Suprapubic skin (tissue), 4 donors: ENCODE results near the gene LRRC26. TPM values are rescaled to one million over a fixed set of nuclear protein-coding genes. Genes with fewer than 3 reads are reported as not detected.
A peak's percentile ranks its signal among the peaks of the same experiment; 100 is the strongest.

ENCODE experiments used
- DNase-seq, 2 donors: peaks; one replicate each; pipeline ENCODE4 v3.0.0-alpha.2; 2019; ENCODE audit warnings: low spot score in 2 of 2
- H3K27ac ChIP-seq: fragments of 200-600 bp; sonication (generic); one replicate; pipeline ENCODE4 v1.5.1; 2019
- H3K27me3 ChIP-seq: fragments of 200-600 bp; sonication (generic); one replicate; pipeline ENCODE4 v1.5.1; 2019
- H3K36me3 ChIP-seq: fragments of 200-600 bp; sonication (generic); one replicate; pipeline ENCODE4 v1.5.1; 2019
- H3K4me1 ChIP-seq: fragments of 200-600 bp; sonication (generic); one replicate; pipeline ENCODE4 v1.5.1; 2019
- H3K4me3 ChIP-seq: fragments of 200-600 bp; sonication (generic); one replicate; pipeline ENCODE4 v1.5.1; 2019; ENCODE audit warnings: mild to moderate bottlenecking
- H3K9me3 ChIP-seq: fragments of 200-600 bp; sonication (generic); one replicate; pipeline ENCODE4 v1.5.1; 2019
- EP300 ChIP-seq: sonication (generic); formaldehyde crosslinking; IDR thresholded peaks from one replicate; pipeline ENCODE4 v1.6.1; 2017; ENCODE audit warnings: antibody characterized with exemption
- POLR2A ChIP-seq, 2 donors: fragments of 450-650 bp; IDR thresholded peaks; one replicate each; pipeline ENCODE4 v1.6.1; 2017; ENCODE audit warnings: antibody characterized with exemption in 2 of 2, mild to moderate bottlenecking in 2 of 2, moderate library complexity in 2 of 2
- POLR2AphosphoS5 ChIP-seq, 3 donors: sonication (generic); formaldehyde crosslinking; IDR thresholded peaks; one replicate each; pipeline ENCODE4 v1.6.1; 2017; ENCODE audit warnings: antibody characterized with exemption in 3 of 3
- WGBS: methylation state at CpG from one replicate; pipeline ENCODE4 v1.1.5; 2018; 5-methylcytosine and 5-hydroxymethylcytosine counted together
- total RNA-seq, 4 donors: library from RNA; depleted of rRNA; stranded (reverse); fragments of >200 nt; gene quantifications; one replicate each; pipeline ENCODE4 v1.1.0, GENCODE V29; 2016
- TF ChIP-seq, protein P1 (sequence below), 2 donors: fragments of 200-600 bp in 1 of 2; fragments of 450-650 bp in 1 of 2; sonication (generic) in 1 of 2; IDR thresholded peaks; one replicate each; pipeline ENCODE4 v1.5.1; 2016 to 2019; ENCODE audit warnings: antibody characterized with exemption in 2 of 2, mild to moderate bottlenecking in 1 of 2, moderate library complexity in 1 of 2

Gene LRRC26
- total RNA-seq, 4 donors from 2014 or later, result 5.4 to 37.2 (median 7.9) TPM

- Histone ChIP-seq H3K27me3 (no peaks in the 10 kb centered on the region), H3K27ac (no peak overlapping the region), H3K36me3 (no peaks in the 10 kb centered on the region), H3K9me3 (no peaks in the 10 kb centered on the region), H3K4me1 (peaks cover 70% of the 10 kb centered on the region), H3K4me3 (peak overlapping the region; percentile 59)
- no peak for DNase-seq
- 53% methylated on average over 4 of the region's 19 CpGs for WGBS
- TF ChIP-seq POLR2A (IDR thresholded peaks at IDR 0.05), result no peak
- TF ChIP-seq, protein P1, sequence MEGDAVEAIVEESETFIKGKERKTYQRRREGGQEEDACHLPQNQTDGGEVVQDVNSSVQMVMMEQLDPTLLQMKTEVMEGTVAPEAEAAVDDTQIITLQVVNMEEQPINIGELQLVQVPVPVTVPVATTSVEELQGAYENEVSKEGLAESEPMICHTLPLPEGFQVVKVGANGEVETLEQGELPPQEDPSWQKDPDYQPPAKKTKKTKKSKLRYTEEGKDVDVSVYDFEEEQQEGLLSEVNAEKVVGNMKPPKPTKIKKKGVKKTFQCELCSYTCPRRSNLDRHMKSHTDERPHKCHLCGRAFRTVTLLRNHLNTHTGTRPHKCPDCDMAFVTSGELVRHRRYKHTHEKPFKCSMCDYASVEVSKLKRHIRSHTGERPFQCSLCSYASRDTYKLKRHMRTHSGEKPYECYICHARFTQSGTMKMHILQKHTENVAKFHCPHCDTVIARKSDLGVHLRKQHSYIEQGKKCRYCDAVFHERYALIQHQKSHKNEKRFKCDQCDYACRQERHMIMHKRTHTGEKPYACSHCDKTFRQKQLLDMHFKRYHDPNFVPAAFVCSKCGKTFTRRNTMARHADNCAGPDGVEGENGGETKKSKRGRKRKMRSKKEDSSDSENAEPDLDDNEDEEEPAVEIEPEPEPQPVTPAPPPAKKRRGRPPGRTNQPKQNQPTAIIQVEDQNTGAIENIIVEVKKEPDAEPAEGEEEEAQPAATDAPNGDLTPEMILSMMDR (IDR thresholded peaks at IDR 0.05), result no peak
- TF ChIP-seq POLR2AphosphoS5 (IDR thresholded peaks at IDR 0.05), result no peak
- TF ChIP-seq EP300, result no peak
Measured at GRCh38 chr9:137198051-137198901, 28.4 kb upstream of the LRRC26 start.

DNA sequence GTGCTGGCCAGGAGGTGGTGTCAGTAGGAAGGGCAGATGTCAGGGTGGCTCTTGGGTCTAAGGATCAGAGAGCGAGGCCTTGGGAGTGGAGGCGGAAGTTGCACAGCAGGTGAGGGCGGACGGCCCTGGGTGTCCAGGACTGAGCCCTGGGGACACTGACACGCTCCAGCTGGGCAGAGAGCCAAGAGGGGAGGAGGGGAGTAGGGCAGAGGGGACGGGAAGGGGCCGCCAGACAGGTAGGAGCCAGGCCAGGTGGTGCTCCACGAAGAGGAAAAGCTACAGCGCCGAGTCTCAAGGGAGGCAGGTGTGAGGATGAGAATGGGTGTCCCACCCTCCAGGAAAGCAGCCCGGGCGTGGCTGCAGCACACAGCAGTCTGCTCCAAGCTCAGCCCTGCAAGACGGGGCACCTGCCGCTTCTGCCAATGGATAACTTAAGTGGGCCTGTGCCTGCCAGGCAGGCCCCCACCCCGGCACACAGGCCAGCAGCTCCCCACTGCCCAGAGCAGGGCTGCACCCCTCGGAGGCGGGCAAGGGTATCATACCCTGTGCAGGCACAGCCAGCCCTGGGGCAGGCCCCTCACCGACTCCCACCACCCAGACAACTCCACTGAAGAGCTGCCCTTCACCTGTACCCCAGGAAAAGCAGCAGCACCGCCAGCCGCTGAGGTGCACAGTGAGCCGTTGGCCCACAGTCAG, 25.8 kb upstream of the LRRC26 start:
- no peak for DNase-seq
- H3K27ac ChIP-seq, result no peak overlapping the region
- peaks cover 52% of the 10 kb centered on the region for H3K4me1 ChIP-seq

DNA sequence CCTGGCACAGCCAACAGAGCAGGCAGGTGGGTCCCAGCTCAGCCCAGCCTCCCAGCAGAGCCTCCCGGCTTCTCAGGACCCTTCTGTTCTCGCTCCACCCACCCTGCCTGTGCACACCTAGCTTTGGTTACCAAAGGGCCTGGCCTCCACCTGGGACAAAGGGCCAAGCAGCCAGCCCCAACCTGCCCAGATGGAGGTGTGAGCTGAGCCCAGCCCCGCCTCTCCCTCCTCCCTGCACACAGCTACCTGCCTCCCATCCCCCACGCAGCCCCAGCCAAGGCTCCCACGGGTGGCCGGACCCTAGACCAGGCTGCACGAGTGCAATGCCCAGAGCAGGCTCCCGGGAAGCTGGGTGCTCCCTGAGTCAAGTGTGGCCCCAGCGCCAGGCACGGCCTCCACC, 25.1 kb upstream of the LRRC26 start:
- Histone ChIP-seq H3K27me3 (no peaks in the 10 kb centered on the region), H3K9me3 (no peaks in the 10 kb centered on the region), H3K4me3 (peak overlapping the region; percentile 15), H3K36me3 (peaks cover 24% of the 10 kb centered on the region), H3K27ac (no peak overlapping the region), H3K4me1 (peaks cover 60% of the 10 kb centered on the region)
- TF ChIP-seq POLR2A (IDR thresholded peaks at IDR 0.05) (no peak), POLR2AphosphoS5 (IDR thresholded peaks at IDR 0.05) (no peak), EP300 (no peak)
- TF ChIP-seq, protein P1 (IDR thresholded peaks at IDR 0.05), result no peak
- WGBS, result 62% methylated on average over 9 of the region's 10 CpGs
- DNase-seq, result no peak

More for the DNA sequence above, 25.8 kb upstream of the LRRC26 start:
- TF ChIP-seq POLR2AphosphoS5 (IDR thresholded peaks at IDR 0.05), result no peak
- no peak for TF ChIP-seq POLR2A (IDR thresholded peaks at IDR 0.05)
- H3K9me3 ChIP-seq, result no peaks in the 10 kb centered on the region
- 55% methylated on average over 11 of the region's 21 CpGs for WGBS
- no peaks in the 10 kb centered on the region for H3K27me3 ChIP-seq
- H3K36me3 ChIP-seq, result peaks cover 16% of the 10 kb centered on the region
- H3K4me3 ChIP-seq, result peak overlapping the region; percentile 15

DNA sequence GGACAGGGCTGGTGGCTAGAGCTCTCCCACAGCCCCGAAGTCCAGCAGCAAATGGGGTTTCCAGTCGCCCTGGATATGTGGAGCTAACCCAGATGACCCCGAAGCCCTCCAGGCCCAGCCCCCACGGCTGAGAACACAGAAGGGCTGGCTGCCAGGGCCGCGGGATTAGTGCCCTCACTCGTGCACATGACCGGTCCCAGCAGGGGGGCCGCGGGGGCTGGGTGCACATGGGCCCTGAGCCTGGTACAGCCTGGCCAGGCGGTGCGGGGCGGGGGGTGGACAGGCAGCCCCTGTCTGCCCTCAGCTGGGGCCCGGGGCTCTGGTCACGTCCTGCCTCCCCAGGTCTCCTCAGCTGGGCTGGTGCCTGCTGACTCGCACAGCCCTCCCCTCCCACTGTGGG, 24.5 kb upstream of the LRRC26 start:
- Histone ChIP-seq H3K4me1 (peaks cover 60% of the 10 kb centered on the region), H3K36me3 (peaks cover 26% of the 10 kb centered on the region), H3K27ac (no peak overlapping the region), H3K9me3 (no peaks in the 10 kb centered on the region), H3K27me3 (no peaks in the 10 kb centered on the region), H3K4me3 (peak overlapping the region; percentile 15)
- TF ChIP-seq POLR2A (IDR thresholded peaks at IDR 0.05) (no peak), POLR2AphosphoS5 (IDR thresholded peaks at IDR 0.05) (no peak), EP300 (no peak)
- DNase-seq, result no peak
- 30% methylated on average over 2 of the region's 16 CpGs for WGBS

GRCh38 chr9:137193771-137194170, 23.9 kb upstream of the LRRC26 start:
- Histone ChIP-seq H3K9me3 (no peaks in the 10 kb centered on the region), H3K36me3 (peaks cover 26% of the 10 kb centered on the region), H3K27ac (no peak overlapping the region), H3K4me3 (no peak overlapping the region), H3K4me1 (peaks cover 58% of the 10 kb centered on the region), H3K27me3 (no peaks in the 10 kb centered on the region)
- no CpG with 5 or more reads among the region's 14 CpGs for WGBS
- TF ChIP-seq, protein P1 (IDR thresholded peaks at IDR 0.05), result no peak
- TF ChIP-seq POLR2AphosphoS5 (IDR thresholded peaks at IDR 0.05) (no peak), POLR2A (IDR thresholded peaks at IDR 0.05) (no peak), EP300 (no peak)
- DNase-seq, result no peak

DNA sequence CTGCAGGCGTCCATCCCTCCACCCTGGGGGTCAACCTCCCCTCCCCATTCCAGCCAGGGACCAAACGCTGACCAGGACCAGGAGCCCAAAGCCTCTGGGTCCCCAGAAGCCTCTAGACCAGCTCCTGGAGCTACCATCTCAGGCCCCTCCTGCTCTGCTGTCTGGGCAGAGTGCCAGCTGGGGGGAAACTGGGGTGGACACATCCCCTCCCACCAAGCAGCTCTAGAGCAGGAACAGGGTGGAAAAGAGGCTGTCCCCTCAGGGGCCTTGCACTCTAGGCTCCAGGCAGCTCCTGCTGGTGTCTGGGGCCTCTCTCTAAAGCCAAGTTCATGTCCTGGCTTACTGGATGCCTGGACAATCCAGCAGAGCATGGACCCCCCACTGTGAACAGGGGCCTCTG, 23.0 kb upstream of the LRRC26 start:
- DNase-seq, result no peak
- WGBS, result no CpG with 5 or more reads among the region's 2 CpGs
- TF ChIP-seq, protein P1 (IDR thresholded peaks at IDR 0.05), result no peak
- TF ChIP-seq POLR2A (IDR thresholded peaks at IDR 0.05), result no peak
- TF ChIP-seq EP300, result no peak
- no peak for TF ChIP-seq POLR2AphosphoS5 (IDR thresholded peaks at IDR 0.05)
- peaks cover 26% of the 10 kb centered on the region for H3K36me3 ChIP-seq
- H3K27ac ChIP-seq, result no peak overlapping the region
- H3K4me3 ChIP-seq, result no peak overlapping the region
- no peaks in the 10 kb centered on the region for H3K27me3 ChIP-seq
- no peaks in the 10 kb centered on the region for H3K9me3 ChIP-seq
- H3K4me1 ChIP-seq, result peaks cover 52% of the 10 kb centered on the region
